ENCODE measurements around the gene ZXDC. TPM values are rescaled to one million over a fixed set of nuclear protein-coding genes. Genes with fewer than 3 reads are reported as not detected.
A peak's percentile ranks its signal among the peaks of the same experiment; 100 is the strongest.

ZXDC gene
- polyA plus RNA-seq, 6 donors from 2014 or later, result 11.9 to 26.9 (median 16.2) TPM

DNA sequence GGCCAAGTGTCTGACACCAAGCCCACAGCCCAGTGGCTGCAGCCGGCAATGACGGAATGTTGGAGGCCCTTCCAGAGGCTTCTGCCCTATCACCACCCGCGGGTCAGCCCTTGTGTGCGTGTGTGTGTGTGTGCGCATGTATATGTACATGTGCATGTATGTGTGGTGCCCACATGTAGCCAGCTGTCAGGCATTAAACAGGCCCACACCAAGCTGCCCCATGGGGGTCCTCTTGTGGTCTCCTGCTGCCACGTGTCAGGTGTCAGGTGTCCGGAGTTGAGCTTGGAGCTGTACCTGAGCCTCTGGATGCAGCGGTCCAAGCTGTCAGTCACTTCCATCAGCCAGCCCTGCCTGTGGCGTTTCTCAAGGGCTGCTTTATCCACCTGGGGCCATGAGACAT, 28.0 kb upstream of the ZXDC start:
- Mint-ChIP-seq H3K27ac (no peak overlapping the region), H3K4me3 (no peak overlapping the region), H3K36me3 (no peaks in the 10 kb centered on the region), H3K9me3 (no peaks in the 10 kb centered on the region), H3K4me1 (no peaks in the 10 kb centered on the region), H3K27me3 (peaks cover 4 to 13% (median 9%) of the 10 kb centered on the region in 3 donors)
- DNase-seq (no peak), ATAC-seq (ENCODE audit: low read depth in 2 of 2) (no peak)

DNA sequence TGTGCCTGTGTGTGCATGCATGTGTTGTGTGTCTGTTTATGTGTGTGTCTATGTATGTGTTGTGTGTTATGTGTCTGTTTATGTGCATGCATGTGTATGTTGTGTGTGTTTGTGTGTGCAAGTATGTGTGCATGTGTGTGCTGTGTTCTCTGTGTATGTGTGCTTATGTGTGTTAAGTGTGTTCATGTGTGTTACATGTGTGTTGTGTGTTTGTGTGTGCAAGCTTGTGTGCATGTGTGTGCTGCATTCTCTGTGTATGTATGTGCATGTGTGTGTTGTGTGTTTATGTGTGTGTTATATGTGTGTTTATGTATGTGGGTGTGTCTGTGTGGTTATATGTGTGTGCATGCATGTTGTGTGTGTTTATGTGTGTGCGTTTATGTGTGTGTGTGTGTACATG, 27.0 kb upstream of the ZXDC start:
- Mint-ChIP-seq H3K4me1 (no peaks in the 10 kb centered on the region), H3K27me3 (peaks cover 4 to 13% (median 9%) of the 10 kb centered on the region in 3 donors), H3K36me3 (no peaks in the 10 kb centered on the region), H3K27ac (no peak overlapping the region), H3K9me3 (no peaks in the 10 kb centered on the region), H3K4me3 (no peak overlapping the region)
- DNase-seq (no peak), ATAC-seq (ENCODE audit: low read depth in 2 of 2) (no peak)

GRCh38 chr3:126501736-126502135, 26.0 kb upstream of the ZXDC start:
- H3K4me3 Mint-ChIP-seq, result no peak overlapping the region
- no peaks in the 10 kb centered on the region for H3K9me3 Mint-ChIP-seq
- no peaks in the 10 kb centered on the region for H3K36me3 Mint-ChIP-seq
- peaks cover 0 to 5% (median 0%) of the 10 kb centered on the region in 3 donors for H3K4me1 Mint-ChIP-seq
- no peak overlapping the region for H3K27ac Mint-ChIP-seq
- DNase-seq, result peak; percentile 9
- no peak for ATAC-seq (ENCODE audit: low read depth in 2 of 2)
- peaks cover 4 to 18% (median 9%) of the 10 kb centered on the region in 3 donors for H3K27me3 Mint-ChIP-seq

DNA sequence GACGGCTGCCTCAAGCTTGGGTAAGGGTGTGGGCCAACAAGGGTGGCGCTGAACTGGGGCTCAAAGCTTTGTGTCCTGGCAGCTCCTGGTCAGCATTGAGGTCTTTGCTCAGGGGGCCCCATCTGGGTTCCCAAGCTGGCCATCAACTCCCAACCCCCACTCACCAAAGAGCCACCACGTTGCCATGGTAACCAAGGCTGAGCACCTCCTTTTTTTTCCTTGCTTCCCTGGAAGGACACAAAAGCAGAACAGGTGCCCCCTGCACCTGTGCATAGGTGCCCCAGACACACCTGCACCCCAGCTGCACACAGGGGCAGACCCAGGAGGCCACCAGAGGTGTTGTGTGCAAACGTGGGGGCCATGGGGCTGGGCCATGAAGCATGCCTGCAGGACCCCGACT, 25.4 kb upstream of the ZXDC start:
- no peak for ATAC-seq (ENCODE audit: low read depth in 2 of 2)
- Mint-ChIP-seq H3K27ac (no peak overlapping the region), H3K4me3 (no peak overlapping the region), H3K4me1 (peaks cover 0 to 5% (median 0%) of the 10 kb centered on the region in 3 donors), H3K27me3 (peaks cover 1 to 15% (median 9%) of the 10 kb centered on the region in 3 donors), H3K9me3 (no peaks in the 10 kb centered on the region), H3K36me3 (no peaks in the 10 kb centered on the region)
- no peak for DNase-seq

DNA sequence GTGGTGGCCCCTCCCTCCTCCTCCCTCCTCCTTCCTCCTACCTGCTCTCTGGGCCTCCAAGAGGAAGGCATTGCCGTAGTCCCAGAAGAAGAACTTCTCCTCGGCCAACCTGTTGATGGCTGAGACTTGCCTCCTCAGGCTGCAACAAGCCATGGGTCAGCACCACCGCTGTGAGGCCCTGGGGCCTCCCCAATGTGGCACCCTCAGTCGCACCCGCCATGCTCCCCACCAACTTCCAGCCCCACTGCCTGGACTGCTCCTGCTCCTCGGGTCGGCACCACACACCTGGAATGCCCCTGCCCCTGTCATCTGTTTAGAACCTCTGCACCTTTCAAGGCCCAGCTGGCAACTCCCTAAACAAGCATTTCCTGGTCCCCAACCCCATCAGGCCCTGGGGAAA, 24.3 kb upstream of the ZXDC start:
- Mint-ChIP-seq H3K9me3 (no peaks in the 10 kb centered on the region), H3K36me3 (no peaks in the 10 kb centered on the region), H3K4me1 (peaks cover 0 to 5% (median 0%) of the 10 kb centered on the region in 3 donors), H3K27me3 (peaks cover 0 to 9% (median 5%) of the 10 kb centered on the region in 3 donors), H3K27ac (peak overlapping the region in 1 of 6 donors; percentile 53), H3K4me3 (no peak overlapping the region)
- ATAC-seq (ENCODE audit: low read depth in 2 of 2) (no peak), DNase-seq (no peak)

DNA sequence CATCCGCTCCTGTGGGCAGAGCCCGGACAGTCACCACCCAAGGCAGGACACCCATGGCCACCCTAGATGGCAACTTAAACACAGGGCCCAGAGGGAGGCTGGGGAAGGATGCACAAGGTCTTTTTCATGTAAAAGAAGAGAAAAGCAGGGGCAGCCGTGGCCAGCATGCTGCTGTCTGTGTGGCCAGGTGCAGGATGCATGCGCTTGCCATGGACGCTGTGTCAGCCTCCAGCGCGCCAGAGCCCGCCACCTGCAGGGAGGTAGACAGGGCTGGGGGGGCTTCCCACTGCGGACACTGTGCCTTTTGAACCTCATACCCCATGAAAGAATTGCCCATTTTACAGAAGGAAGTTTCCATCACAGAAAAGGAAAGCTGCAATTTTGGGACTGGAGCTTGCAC, 23.7 kb upstream of the ZXDC start:
- peaks cover 0 to 5% (median 0%) of the 10 kb centered on the region in 3 donors for H3K27me3 Mint-ChIP-seq
- ATAC-seq (ENCODE audit: low read depth in 2 of 2) (no peak), DNase-seq (no peak)
- H3K4me1 Mint-ChIP-seq, result peaks cover 0 to 5% (median 0%) of the 10 kb centered on the region in 3 donors
- H3K36me3 Mint-ChIP-seq, result no peaks in the 10 kb centered on the region
- H3K4me3 Mint-ChIP-seq, result no peak overlapping the region
- no peaks in the 10 kb centered on the region for H3K9me3 Mint-ChIP-seq
- H3K27ac Mint-ChIP-seq, result no peak overlapping the region

GRCh38 chr3:126498929-126499328, 23.2 kb upstream of the ZXDC start:
- no peaks in the 10 kb centered on the region for H3K36me3 Mint-ChIP-seq
- H3K27ac Mint-ChIP-seq, result peak overlapping the region in 1 of 6 donors; percentile 70
- ATAC-seq (ENCODE audit: low read depth in 2 of 2) (no peak), DNase-seq (no peak)
- H3K4me3 Mint-ChIP-seq, result no peak overlapping the region
- peaks cover 0 to 5% (median 0%) of the 10 kb centered on the region in 3 donors for H3K27me3 Mint-ChIP-seq
- no peaks in the 10 kb centered on the region for H3K9me3 Mint-ChIP-seq
- H3K4me1 Mint-ChIP-seq, result peaks cover 0 to 5% (median 0%) of the 10 kb centered on the region in 3 donors

- DNase-seq (no peak), ATAC-seq (ENCODE audit: low read depth in 2 of 2) (no peak)
- Mint-ChIP-seq H3K4me1 (peaks cover 0 to 5% (median 0%) of the 10 kb centered on the region in 3 donors), H3K27me3 (peaks cover 0 to 5% (median 0%) of the 10 kb centered on the region in 3 donors), H3K36me3 (no peaks in the 10 kb centered on the region), H3K9me3 (no peaks in the 10 kb centered on the region), H3K27ac (peak overlapping the region in 1 of 6 donors; percentile 70), H3K4me3 (no peak overlapping the region)
These were observed 22.8 kb upstream of the ZXDC start for GRCh38 chr3:126498461-126498860.

- Mint-ChIP-seq H3K36me3 (no peaks in the 10 kb centered on the region), H3K4me3 (no peak overlapping the region), H3K4me1 (peaks cover 0 to 5% (median 0%) of the 10 kb centered on the region in 3 donors), H3K27ac (no peak overlapping the region), H3K9me3 (no peaks in the 10 kb centered on the region), H3K27me3 (peaks cover 0 to 5% (median 0%) of the 10 kb centered on the region in 3 donors)
- ATAC-seq (ENCODE audit: low read depth in 2 of 2) (no peak), DNase-seq (no peak)
These were observed 22.3 kb upstream of the ZXDC start for GRCh38 chr3:126497956-126498355.

DNA sequence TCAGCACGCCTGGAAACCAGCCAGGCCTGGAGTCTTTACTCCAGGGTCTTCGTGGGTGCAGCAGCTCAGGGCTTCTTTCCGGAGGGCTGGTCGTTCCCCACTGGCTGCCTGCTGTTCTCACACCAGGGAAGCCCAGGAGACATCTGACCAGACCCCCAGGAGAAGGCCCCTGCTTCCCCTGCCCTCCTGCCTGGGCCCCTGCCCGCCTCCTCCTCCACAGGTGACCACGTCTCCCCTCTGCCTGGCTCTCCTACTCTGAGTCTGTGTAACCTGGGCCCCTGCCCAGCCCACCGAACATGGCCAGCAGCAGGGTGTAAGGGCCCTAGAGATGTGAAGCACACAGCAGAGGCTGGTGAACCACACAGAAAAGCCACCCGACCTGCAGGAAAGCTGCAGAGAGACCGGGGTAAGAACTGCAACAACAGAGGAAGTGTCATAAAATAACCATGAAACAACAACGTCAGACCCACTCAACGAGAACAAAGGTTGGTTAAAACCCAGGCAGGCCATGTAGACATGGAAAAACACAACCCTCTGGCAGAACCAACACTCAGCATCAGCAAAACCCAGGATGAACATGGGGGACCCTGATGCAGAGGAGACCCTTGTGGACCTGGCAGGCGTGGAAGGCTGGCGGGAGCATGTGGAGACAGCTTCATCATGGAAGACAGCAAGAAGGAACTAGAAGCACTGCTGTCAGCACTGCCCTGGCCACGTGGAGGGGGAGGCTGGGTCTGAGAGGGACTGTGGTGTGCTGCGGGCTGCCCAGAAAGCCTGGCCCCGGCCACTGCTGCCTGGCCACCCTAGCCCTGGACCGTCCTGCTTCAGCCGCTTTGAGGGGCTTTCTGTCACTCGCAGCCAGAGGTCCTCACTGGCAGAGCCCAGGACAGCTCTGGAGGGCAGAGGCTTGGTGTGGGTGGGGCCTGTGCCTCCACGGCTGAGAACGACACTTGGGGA, 21.5 kb upstream of the ZXDC start:
- Mint-ChIP-seq H3K27ac (no peak overlapping the region), H3K4me3 (no peak overlapping the region), H3K36me3 (no peaks in the 10 kb centered on the region), H3K27me3 (peaks cover 0 to 5% (median 0%) of the 10 kb centered on the region in 3 donors), H3K4me1 (peaks cover 0 to 5% (median 0%) of the 10 kb centered on the region in 3 donors), H3K9me3 (no peaks in the 10 kb centered on the region)
- ATAC-seq (ENCODE audit: low read depth in 2 of 2) (no peak), DNase-seq (no peak)

DNA sequence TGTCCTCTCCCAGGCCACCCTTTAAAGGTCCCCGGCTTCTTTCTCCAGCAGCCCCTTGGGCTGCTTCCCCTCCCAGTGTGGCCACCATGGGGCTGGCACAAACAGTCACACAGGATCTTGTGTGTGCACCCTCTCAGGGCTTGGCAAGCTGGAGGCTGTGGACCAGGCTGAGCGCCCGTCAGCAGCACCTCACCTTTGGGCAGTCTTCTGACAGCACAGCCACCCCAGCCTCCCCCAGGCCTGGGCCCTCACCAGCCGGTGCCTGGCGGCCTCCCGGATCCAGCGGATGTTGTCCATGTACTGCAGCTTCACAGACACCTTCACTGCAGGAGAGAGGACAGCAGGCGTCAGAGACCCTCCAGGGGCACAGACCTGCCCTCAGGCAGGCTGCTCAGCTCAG, 20.1 kb upstream of the ZXDC start:
- Mint-ChIP-seq H3K27me3 (peaks cover 0 to 5% (median 0%) of the 10 kb centered on the region in 3 donors), H3K9me3 (no peaks in the 10 kb centered on the region), H3K27ac (no peak overlapping the region), H3K4me3 (no peak overlapping the region), H3K4me1 (peaks cover 0 to 5% (median 0%) of the 10 kb centered on the region in 3 donors), H3K36me3 (no peaks in the 10 kb centered on the region)
- ATAC-seq (ENCODE audit: low read depth in 2 of 2), result no peak
- DNase-seq, result no peak

DNA sequence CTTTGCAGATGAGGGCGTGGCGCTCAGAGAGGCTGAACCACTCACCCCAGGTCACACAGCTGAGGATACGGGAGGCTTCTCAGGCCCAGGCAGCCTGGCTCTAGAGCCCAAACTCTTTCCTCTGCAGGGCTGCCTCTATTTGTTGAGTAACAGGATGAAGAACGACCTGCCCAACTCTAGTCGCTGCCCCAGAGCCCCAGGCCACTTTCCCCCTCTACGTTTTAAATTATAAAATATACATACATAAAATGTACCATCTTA, 19.2 kb upstream of the ZXDC start:
- DNase-seq, result no peak
- H3K27ac Mint-ChIP-seq, result no peak overlapping the region
- H3K9me3 Mint-ChIP-seq, result no peaks in the 10 kb centered on the region
- H3K27me3 Mint-ChIP-seq, result peaks cover 0 to 5% (median 0%) of the 10 kb centered on the region in 3 donors
- no peak overlapping the region for H3K4me3 Mint-ChIP-seq
- no peaks in the 10 kb centered on the region for H3K36me3 Mint-ChIP-seq
- ATAC-seq (ENCODE audit: low read depth in 2 of 2), result no peak
- H3K4me1 Mint-ChIP-seq, result peaks cover 0 to 5% (median 0%) of the 10 kb centered on the region in 3 donors

DNA sequence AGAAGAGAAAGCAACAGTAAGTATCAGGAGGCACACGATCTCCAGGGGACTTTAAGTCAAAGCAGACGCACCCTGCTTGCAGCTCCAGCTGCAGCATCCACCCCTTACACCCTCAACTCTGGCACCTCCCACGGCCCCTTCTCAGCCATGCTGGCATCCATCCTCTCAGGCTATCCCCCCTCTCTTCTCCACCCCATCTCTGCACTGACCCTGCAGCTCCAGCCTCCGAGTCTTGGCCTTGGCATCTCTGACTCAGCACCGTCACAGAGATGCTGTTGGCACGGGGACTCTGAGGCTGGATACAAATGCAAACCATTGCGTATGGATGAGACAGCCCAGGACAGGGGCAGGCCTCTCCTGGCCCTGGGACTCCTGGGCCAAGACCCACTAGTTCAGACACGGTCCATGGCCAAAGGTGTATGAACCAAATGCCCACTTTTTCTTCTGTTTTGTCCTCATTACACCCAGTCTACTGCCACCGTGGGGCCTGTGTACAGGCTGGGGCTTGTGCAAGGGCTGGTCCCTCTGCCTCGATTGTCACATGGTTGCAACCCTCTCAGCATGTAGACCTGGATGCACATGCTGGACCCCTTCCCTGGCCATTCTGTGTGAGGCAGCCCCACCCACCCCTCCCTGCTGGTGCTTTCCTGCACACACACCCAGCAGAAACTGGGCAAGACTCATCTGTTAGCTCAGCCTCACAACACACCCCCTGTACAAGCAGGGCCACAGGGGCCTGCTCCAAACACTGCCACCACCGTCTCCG, 18.7 kb upstream of the ZXDC start:
- H3K36me3 Mint-ChIP-seq, result no peaks in the 10 kb centered on the region
- ATAC-seq (ENCODE audit: low read depth in 2 of 2) (no peak), DNase-seq (no peak)
- H3K4me1 Mint-ChIP-seq, result peaks cover 0 to 5% (median 0%) of the 10 kb centered on the region in 3 donors
- H3K9me3 Mint-ChIP-seq, result no peaks in the 10 kb centered on the region
- no peak overlapping the region for H3K27ac Mint-ChIP-seq
- peaks cover 0 to 5% (median 0%) of the 10 kb centered on the region in 3 donors for H3K27me3 Mint-ChIP-seq
- no peak overlapping the region for H3K4me3 Mint-ChIP-seq

- H3K9me3 Mint-ChIP-seq, result no peaks in the 10 kb centered on the region
- DNase-seq (no peak), ATAC-seq (ENCODE audit: low read depth in 2 of 2) (no peak)
- H3K27ac Mint-ChIP-seq, result no peak overlapping the region
- H3K4me3 Mint-ChIP-seq, result no peak overlapping the region
- H3K27me3 Mint-ChIP-seq, result peaks cover 0 to 5% (median 0%) of the 10 kb centered on the region in 3 donors
- H3K36me3 Mint-ChIP-seq, result no peaks in the 10 kb centered on the region
- peaks cover 0 to 5% (median 0%) of the 10 kb centered on the region in 3 donors for H3K4me1 Mint-ChIP-seq
These were observed 18.0 kb upstream of the ZXDC start for GRCh38 chr3:126493739-126494138.
